AG08395 (cell line): ENCODE results near the gene TOR1AIP2.
A peak's percentile ranks its signal among the peaks of the same experiment; 100 is the strongest.
"Not testable (repeated sequence)": the region's sequence is repeated elsewhere in the genome, so short reads cannot be mapped to it uniquely, and the experiment has no call there.

Experiments
- DNase-seq: peaks from one replicate; pipeline ENCODE4 v3.0.0; 2012; ENCODE audit warnings: mixed read lengths, low spot score

The TOR1AIP2 gene

DNA sequence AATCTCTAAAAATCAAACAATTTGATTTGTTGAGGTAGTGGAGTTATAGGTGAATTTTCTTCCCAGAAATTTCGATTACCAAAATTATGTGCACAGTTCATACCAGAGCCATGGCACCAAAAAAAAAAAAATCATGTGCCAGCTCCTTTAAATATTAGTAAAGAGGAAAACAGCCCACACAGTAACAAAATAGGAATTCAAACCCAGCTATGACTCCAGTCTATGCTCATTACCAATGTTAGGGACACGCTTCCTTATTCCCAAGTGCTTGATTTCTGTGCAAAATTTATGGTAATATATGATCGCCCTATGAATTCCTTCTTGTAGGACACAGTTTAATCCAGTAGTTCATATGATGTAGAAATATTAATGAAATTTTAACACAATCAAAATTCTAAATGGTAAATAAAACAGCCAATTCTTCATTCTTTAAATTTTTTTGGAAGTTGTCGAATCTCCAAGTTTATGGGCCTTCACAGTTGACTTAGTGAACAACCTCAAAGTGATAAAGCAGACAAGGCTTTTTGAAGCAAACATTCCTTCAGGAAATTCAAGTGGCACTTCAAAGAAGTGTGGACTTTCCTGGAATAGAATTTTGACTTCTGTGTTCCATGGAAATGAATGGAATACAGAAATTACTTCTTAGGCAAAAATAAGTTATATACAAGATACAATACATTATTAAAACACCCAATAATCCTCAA is 1.9 kb downstream of the TOR1AIP2 start:
- no peak for DNase-seq

DNA sequence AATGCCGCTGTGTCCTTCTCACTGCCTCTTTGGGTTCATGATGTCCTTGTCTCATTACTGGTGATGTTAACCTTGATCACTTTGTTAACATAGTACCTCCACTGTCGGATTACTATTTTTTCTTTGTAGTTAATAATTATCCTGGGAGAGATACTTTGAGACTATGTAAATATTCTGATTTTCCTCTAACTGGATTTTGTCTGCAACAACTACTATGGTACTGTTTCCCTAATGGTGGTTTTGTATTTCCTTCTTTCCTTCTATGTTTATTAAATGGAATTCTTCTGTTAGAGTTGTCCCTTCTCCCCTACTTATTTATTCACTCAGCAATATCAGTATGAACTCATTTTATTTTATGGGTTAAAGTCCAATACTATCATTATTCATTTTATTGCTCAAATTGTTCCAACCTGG is 4.2 kb downstream of the TOR1AIP2 start:
- no peak for DNase-seq

DNA sequence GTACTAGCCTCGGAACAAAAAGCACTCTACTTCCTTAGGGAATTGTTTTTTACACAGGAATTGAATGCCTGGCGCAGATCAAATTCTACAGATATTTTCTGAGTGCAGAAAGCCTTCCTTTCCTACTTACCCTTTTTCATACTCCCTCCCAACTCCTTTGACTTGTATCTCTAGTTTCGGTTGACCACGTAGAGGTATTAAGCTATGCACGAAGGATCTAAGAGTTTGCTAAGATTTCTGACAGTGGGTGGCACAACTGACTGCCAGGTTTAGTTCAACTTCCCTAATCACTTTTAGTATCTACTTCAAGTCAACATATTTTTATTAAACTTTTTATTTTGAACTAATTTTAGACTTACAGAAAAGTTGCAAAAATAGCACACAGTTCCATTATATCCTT is 5.0 kb downstream of the TOR1AIP2 start:
- DNase-seq: no peak

DNA sequence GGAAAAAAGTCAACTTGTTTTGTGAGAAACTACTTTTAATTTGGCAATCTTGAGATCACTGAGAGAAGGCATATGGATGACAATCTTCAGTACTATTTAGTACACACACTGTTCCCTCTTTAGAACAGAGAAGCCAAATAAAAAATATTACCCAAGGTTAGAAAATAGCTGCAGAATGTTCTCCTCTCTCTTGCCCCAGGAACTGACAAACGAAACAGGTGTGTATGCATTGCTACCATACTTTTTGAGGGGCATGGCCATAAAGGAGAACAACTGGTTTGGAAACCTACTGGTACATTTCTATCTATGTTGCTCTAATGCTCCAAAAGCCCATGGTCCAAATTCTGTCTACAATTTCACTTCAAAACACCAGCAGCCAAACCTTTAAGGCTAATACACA is 5.7 kb downstream of the TOR1AIP2 start:
- no peak for DNase-seq

DNA sequence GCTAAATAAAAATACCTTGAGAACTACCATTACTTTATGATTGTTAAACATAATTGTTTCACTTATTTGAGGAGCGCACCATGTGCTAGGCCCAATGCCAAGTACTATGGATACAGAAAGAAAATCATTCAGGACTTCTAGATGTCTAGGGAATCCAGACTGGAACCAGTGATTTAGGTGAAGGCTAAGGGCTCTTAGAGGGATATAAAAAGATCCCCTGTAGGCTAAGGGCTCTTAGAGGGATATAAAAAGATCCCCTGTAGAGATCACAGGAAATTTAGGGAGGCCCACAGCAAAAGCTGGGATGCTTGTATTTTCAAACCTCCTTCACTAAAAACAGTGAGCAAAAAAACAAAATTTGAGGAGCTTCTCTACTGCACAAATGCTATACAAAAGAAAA is 6.7 kb downstream of the TOR1AIP2 start:
- no peak for DNase-seq

DNA sequence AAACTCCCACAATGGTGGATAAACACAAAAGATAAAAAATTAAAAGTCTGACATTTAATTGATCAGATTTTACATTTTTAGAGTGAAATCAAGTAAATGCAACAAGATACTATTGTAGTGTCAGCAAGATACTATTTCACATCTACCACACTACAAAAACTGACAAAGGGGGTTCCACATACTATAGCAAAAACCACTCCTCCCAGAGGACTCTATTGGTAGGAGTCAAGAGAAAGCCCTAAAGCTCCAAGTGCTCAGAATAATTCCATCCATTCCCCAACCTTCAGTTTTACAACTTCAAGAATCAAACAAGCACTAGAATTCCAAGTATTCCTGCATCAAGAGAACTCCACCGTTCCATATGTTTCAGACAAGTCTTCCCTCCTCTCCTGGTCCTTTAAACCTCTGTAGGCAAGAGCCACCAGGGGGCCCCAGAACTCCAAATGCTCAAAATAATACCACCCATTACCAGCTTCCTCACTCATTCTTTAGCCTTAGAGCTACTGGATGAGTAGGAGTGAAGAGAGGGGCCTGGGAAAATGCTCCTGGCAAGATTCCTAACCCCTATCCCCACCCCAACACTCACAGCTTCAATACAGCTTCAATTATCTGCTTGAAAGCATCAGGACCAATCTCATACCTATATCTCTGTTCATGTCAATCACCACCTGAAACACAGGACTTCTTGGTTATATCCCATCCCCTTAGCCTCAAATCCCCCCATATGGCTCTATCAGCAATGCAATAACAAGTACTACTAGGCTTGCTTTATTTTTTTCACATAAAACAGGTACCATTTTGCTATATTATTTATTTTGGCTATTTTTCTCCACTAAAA is 9.9 kb downstream of the TOR1AIP2 start:
- DNase-seq: peak; percentile 67

DNA sequence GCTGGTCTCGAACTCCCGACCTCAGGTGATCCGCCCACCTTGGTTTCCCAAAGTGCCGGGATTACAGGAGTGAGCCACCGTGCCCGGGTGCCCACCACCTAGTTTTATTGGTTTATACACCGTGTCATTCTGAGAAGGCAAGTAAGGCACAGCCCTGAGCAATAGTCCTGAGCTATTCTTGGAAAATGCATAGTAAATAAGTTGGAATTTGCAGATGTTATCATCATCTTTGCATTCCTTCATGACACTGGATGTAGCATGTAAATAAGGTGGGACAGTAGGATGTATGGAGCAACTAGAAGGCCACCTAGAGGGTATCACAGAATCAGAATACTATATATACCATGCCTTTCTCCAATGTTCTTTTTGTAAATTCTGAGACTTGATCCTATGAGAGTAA is 11.0 kb downstream of the TOR1AIP2 start:
- no peak for DNase-seq

DNA sequence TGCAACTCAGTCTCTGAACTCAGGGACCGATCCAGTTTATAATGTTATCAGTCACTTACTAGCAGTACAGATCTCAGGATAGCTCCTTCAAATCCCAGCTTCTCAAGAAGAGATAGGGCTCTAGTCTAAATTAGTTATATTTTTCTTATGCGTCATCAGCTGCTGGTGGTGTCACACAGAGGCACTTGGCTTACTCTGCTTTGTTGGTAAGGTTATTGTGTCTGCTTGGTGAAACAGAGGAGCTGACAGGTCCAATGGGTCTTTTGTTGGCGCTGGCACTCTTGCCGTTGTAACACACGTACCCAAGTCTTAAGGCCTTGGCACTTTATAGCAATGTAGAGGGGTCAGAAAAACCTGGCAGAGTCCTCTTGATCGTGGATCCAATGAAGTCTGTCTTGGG is 12.2 kb downstream of the TOR1AIP2 start:
- DNase-seq: no peak

DNA sequence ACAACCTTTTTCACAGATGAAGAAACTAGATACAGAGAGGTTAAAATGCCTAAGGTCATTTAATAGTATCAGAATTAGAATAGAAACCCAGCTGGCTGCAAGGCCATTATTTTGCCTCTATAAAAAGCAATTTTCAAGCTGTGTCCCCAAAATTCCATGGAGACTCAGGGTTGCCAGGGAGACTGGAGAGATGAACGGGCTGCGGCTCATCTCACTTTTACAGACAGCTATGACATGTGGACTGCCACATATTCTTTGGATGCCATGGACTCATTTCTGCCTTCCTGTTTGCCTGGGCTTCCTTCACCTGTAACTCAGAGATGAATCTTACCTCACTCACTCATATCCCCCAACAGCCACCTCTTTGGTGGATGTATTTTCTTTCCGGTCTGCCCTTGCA is 17.0 kb downstream of the TOR1AIP2 start:
- no peak for DNase-seq

DNA sequence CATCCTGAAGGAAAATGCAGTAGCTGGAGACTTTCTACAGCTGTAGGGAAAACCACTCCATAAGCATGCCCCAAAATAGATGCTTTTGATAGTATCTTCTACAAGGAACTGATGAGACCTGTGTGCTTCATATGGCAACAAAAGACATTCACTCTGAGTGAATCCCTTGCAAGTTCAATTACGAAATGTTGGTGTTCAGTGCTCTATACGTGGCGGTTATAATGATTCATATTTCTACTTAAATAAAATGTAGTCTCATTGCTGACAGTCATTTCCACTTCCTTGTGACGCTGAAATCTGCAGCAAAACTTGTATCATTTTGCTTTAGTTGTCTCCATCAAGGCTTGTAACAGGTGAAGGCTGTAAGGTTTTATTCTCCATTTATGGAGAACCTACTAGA is 20.6 kb downstream of the TOR1AIP2 start:
- DNase-seq: no peak

DNA sequence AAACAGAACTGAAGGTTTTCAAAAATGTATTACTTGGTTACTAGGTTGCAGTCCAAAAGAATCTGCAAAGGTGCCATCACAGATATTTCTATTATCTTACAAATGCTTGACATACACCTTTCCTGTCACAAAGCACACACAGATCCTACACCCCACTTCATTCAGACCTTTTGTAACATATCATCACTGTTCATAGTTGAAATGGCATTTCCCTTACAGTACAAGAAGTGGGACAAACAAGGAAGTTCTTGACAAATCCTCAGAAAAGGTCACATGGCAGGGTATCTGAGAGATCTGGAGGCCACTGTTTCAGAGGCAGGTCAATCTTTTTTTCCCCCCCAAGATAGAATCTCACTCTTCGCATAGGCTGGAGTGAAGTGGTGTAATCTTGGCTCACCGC is 21.3 kb downstream of the TOR1AIP2 start:
- DNase-seq: no peak

DNA sequence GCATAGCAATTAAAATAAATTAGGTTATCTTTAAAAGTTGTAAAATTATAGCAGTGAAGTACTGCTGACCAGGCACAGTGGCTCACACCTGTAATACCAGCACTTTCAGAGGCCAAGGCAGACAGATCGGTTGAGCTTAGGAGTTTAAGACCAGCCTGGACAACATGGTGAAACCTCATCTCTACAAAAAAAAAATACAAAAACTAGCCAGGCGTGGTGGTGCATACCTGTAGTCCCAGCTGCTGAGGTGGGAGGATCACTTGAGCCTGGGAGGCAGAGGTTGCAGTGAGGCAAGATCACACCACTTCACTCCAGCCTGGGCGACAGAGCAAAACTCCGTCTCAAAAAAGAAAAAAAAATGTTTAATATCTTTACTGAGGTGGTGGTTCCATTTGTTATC is 21.8 kb downstream of the TOR1AIP2 start:
- not testable (repeated sequence) for DNase-seq

DNA sequence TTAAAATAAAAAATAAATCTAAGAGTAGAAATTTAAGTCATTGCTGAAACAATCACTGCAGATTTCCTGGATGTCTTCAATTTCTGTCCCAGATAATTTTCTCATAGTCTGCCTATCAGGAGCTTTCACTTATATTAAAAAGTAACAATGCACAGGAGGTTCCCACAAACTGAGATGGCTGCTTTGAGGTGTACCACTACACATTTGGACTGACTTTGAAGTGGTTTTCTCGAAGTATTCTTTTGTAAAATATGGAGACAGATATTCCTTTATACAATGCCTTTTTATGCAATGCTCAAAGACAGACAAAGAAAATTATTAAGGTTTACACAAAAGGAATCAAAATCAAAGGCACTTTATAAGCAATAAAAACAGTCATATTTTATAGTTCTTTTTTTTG is 24.5 kb downstream of the TOR1AIP2 start:
- DNase-seq: no peak

DNA sequence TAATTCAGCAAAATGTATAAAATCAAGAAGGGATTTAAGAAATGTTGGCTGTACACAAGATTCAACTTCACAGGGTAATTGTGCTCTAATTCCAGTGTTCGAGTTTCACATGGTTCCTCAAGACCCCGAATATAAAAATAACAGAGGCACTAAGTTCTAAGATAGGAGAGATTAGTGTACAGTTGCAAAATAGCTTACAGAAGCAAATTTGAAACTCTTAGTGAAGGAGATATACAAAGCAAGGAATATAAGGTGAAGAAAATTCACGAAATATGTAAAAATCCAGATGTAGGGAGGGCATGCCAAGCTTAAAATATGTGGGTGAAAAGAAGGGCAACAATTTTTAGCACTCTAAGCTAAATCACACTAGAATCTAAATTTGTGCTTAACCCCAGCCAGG is 29.4 kb downstream of the TOR1AIP2 start:
- no peak for DNase-seq

DNA sequence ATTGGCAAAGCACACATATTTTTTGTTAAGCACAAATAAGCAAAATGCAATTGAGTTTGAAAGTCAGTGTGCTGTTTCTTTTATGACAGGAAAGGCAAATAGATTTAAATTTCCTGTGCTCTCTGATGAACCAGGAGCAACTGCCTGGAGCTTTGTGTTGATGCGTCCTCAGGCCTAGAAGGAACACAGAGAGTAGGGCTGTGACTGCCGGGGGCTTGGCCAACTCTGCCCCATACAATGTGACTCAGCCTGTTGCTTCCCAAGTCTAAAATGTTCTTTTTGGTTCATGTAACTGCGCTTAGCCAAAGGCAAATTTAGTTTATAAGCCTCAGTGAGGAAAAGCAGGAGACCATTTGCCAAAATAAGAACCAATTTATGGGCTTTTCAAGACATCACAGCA is 37.5 kb downstream of the TOR1AIP2 start:
- no peak for DNase-seq

DNA sequence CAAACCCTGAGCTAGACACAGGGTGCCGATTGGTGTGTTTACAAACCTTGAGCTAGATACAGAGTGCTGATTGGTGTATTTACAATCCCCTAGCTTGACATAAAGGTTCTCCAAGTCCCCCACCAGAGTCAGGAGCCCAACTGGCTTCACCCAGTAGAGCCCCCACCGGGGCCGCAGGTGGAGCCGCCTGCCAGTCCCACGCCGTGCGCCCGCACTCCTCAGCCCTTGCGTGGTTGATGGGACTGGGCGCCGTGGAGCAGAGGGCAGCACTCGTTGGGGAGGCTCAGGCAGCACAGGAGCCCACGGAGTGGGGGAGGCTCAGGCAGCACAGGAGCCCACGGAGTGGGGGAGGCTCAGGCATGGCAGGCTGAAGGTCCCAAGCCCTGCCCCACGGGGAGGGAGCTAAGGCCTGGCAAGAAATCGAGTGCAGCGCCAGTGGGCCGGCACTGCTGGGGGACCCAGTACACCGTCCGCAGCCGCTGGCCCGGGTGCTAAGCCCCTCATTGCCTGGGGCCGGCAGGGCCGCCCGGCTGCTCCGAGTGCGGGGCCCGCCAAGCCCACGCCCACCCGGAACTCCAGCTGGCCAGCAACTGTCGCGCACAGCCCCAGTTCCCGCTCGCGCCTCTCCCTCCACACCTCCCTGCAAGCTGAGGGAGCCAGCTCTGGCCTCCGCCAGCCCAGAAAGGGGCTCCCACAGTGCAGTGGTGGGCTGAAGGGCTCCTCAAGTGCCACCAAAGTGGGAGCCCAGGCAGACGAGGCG is 40.7 kb downstream of the TOR1AIP2 start:
- DNase-seq: not testable (repeated sequence)

DNA sequence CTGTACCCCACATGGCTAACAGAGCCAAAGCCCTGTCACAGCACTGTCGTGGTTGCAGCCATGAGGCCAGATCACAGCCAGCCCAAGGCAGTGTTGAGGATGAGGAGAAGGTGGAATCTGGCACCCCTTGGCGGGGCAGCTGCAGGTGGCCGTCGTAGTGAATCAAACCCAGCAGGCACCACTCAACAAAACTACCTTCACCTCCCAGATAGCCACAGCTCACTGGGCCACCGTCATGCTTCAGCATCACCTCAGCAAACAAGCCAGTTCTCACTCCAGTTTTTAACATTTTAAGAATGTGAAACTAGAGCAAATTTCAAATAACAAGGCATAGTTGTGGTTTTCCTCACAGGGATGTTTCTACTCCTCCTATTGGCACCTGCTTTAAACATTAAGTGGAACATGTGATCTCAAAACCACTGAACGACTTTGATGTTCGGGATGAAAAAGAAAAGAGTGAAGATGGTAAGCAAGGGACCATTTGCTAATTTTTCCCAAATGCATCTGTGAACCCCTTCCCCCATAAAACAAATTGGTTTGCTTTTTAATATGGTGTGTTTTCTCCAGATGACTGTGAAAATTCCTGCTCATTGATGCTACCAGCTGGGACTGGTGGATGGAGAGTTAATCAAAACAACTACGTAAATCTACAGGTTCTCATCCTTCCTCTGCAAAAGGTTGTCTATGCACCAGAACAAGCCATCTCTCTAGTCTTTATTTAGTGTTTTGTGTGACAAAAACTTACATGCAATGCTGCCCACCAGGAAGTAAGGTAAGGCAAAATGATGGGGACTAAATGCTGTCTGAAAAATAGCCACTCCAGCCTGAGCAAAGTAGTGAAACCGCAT is 45.5 kb downstream of the TOR1AIP2 start:
- DNase-seq: peak; percentile 13

DNA sequence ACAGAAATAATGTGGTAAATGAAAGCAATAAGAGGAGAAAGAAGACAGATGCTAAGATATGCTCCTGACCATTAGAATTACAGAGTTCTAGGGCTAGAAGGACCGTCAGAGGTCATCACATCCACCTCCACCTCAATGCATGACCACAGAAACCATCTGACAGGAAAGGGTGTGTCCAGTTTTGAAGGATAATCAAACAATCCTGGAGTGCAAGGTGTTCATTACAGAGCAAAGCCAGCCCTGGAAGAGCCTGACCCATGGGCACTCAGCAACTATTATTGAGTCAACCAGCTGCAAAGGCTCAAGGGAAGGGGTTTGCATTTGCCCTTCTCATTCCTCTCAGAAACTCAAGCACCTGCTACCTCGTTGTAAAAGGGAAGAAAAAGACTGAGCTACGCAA is 46.4 kb downstream of the TOR1AIP2 start:
- DNase-seq: no peak

DNA sequence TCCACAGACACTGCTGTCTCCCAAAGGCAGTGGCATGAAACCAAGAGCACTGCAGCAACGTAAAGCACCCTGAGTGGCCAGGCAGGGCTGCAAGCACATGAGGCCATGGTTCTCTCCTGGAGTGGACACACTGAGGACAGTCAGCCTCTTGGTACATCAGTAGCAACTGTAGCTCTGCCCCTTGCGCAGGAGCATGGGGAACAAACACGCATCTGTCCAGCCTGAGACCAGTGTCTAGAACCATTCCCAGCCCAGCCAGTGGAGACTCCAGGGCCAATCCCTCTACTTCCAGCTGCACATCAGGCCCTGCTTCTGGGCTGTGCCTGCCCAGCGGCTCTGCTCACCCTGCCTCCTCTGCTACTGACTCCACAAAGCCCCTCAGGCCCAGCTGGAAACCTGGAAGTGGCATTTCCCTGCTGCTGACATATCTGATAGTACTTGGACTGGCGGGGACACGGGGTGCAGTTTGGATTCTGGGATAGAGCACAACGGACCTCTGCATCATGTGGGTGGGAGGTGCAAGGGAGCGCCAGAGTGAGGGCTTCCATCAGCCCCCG is 49.0 kb downstream of the TOR1AIP2 start:
- DNase-seq: no peak

DNA sequence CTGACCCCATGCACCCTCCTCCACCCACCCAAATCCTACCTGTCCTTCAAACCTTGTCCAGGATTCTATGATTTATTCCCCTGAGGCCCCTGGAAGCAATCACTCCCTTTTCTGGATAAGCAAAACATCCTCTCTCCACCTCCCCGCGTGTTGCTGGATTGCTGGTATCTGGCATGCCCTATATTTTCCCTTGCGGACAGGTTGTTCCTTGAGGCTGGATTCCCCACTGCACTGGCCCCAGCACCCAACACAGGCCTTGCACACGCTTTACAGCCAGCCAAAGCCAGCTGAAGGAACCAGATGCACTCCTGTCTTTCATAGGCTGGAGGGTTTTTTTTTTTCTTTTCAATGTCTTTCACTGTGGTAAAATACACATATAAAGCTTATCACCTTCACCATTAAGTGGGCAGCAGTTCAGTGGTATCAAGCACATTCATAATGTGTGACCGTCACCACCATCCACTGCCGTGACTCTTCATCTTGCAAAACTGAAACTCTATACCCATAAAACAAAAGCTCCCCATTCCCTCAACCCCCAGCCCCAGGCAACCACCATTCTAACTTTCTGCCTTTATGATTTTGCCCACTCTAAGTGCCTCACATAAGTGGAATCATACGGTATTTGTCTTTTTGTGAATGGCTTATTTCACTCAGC is 50.9 kb downstream of the TOR1AIP2 start:
- no peak for DNase-seq

DNA sequence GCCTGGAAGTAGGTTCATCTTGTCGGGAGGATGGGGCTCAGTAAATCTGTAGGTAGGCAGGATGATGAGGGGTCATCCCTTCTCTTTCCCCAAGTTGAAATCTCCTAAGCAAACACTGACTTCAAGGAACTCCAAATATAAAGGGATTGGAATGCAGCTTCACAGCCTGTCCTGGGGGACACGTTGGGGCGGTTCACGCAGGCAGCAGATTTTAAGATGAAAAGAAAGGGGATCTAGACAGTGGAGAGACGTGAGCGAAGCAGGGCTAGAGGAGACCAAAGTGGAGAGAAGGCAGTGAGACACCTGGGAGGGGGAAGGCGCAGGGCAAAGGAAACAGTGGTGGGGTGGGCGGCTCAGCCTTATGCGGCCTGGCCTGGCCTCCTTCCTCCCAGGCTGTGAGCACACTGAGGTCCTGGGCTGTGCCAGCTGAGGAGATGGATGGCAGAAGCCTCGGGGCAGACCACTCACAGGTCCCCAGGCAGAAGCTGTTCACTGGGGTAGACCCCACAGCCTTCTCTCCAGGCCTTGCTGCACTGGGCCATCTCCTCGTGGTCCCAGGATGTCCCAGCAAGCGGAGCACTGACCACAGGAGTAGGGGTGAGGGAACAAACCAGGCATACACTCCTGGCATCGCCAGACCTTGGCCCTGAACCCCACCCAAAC is 51.7 kb downstream of the TOR1AIP2 start:
- no peak for DNase-seq
